ENCODE measurements around the gene ASTL. TPM values are rescaled to one million over a fixed set of nuclear protein-coding genes. Genes with fewer than 3 reads are reported as not detected.
"Not testable (repeated sequence)": the region's sequence is repeated elsewhere in the genome, so short reads cannot be mapped to it uniquely, and the experiment has no call there.

The ASTL gene
- polyA plus RNA-seq, 1 experiment: not detected

- peaks cover 12% of the 10 kb centered on the region for H3K27me3 ChIP-seq (ENCODE audit: control insufficient read depth, insufficient read depth, low read length)
- DNase-seq (ENCODE audit: low read depth): no peak
- no peaks in the 10 kb centered on the region for H3K36me3 ChIP-seq (ENCODE audit: control insufficient read depth, insufficient read depth, low read length)
- no peak overlapping the region for H3K4me3 ChIP-seq (ENCODE audit: low read depth, low read length)
- TF ChIP-seq CTCF (IDR thresholded peaks at IDR 0.05; ENCODE audit: insufficient read depth, low read depth, low read length): no peak
- CTCF ChIA-PET: interaction anchor here (0.9 to 1.0 kb wide), 2 partner anchors 27 kb away, joined by 3 to 7 read pairs; partner anchors contain the start of gene ADRA2B
- POLR2A ChIA-PET: no interaction called here
Observed at GRCh38 chr2:96089356-96090195, 48.7 kb downstream of the ASTL start.

- TF ChIP-seq CTCF (IDR thresholded peaks at IDR 0.05; ENCODE audit: insufficient read depth, low read depth, low read length): no peak
- CTCF ChIA-PET: interaction anchor here (1.0 to 1.3 kb wide), 2 partner anchors 28 to 50 kb away, joined by 3 to 7 read pairs; partner anchors contain the start of gene ADRA2B
Observed at GRCh38 chr2:96088340-96089335, 49.7 kb downstream of the ASTL start.

GRCh38 chr2:96087130-96087529 lies 51.2 kb downstream of the ASTL start:
- Histone ChIP-seq H3K27me3 (ENCODE audit: control insufficient read depth, insufficient read depth, low read length) (peaks cover 9% of the 10 kb centered on the region), H3K4me3 (ENCODE audit: low read depth, low read length) (no peak overlapping the region), H3K36me3 (ENCODE audit: control insufficient read depth, insufficient read depth, low read length) (no peaks in the 10 kb centered on the region)
- no peak for TF ChIP-seq CTCF (IDR thresholded peaks at IDR 0.05; ENCODE audit: insufficient read depth, low read depth, low read length)
- no peak for DNase-seq (ENCODE audit: low read depth)
- POLR2A ChIA-PET: no interaction called here
- CTCF ChIA-PET: no interaction called here

More at GRCh38 chr2:96088340-96089335, 49.7 kb downstream of the ASTL start:
- POLR2A ChIA-PET: no interaction called here
- no peak overlapping the region for H3K4me3 ChIP-seq (ENCODE audit: low read depth, low read length)
- peaks cover 12% of the 10 kb centered on the region for H3K27me3 ChIP-seq (ENCODE audit: control insufficient read depth, insufficient read depth, low read length)
- DNase-seq (ENCODE audit: low read depth): no peak
- H3K36me3 ChIP-seq (ENCODE audit: control insufficient read depth, insufficient read depth, low read length): no peaks in the 10 kb centered on the region

GRCh38 chr2:96085541-96086355 lies 52.6 kb downstream of the ASTL start:
- ChIA-PET CTCF (interaction anchor here (0.6 to 1.2 kb wide), 2 partner anchors 7 to 31 kb away, joined by 3 to 4 read pairs; no protein-coding TSS in a partner anchor), POLR2A (no interaction called here)
- no peak overlapping the region for H3K4me3 ChIP-seq (ENCODE audit: low read depth, low read length)
- no peak for TF ChIP-seq CTCF (IDR thresholded peaks at IDR 0.05; ENCODE audit: insufficient read depth, low read depth, low read length)
- no peak for DNase-seq (ENCODE audit: low read depth)
- no peaks in the 10 kb centered on the region for H3K36me3 ChIP-seq (ENCODE audit: control insufficient read depth, insufficient read depth, low read length)
- H3K27me3 ChIP-seq (ENCODE audit: control insufficient read depth, insufficient read depth, low read length): peaks cover 8% of the 10 kb centered on the region

- POLR2A ChIA-PET; H3K4me3 ChIP-seq (ENCODE audit: low read depth, low read length); H3K27me3 ChIP-seq (ENCODE audit: control insufficient read depth, insufficient read depth, low read length); H3K36me3 ChIP-seq (ENCODE audit: control insufficient read depth, insufficient read depth, low read length); DNase-seq (ENCODE audit: low read depth): not testable (repeated sequence)
- CTCF ChIA-PET: interaction anchor here (1.2 kb wide), 1 partner anchor 32 kb away, joined by 4 read pairs; no protein-coding TSS in a partner anchor
Observed at GRCh38 chr2:96084858-96085518, 53.3 kb downstream of the ASTL start.
